Uterus (tissue), 2 donors: ENCODE measurements around the gene KRT5.

Source experiments
- POLR2A ChIP-seq, 2 donors: fragments of 450-650 bp; IDR thresholded peaks; one replicate each; pipeline ENCODE4 v1.6.1; 2016; ENCODE audit warnings: antibody characterized with exemption in 2 of 2, mild to moderate bottlenecking in 1 of 2, moderate library complexity in 1 of 2
- TF ChIP-seq, protein P1 (sequence below), 4 experiments: fragments of 200-600 bp in 2 of 4; fragments of 450-650 bp in 2 of 4; sonication (generic) in 2 of 4; IDR thresholded peaks; one replicate each; pipeline ENCODE4 v1.5.1; 2016 to 2019; ENCODE audit warnings: antibody characterized with exemption in 4 of 4, mild to moderate bottlenecking in 2 of 4, moderate library complexity in 1 of 4

- TF ChIP-seq, protein P1, sequence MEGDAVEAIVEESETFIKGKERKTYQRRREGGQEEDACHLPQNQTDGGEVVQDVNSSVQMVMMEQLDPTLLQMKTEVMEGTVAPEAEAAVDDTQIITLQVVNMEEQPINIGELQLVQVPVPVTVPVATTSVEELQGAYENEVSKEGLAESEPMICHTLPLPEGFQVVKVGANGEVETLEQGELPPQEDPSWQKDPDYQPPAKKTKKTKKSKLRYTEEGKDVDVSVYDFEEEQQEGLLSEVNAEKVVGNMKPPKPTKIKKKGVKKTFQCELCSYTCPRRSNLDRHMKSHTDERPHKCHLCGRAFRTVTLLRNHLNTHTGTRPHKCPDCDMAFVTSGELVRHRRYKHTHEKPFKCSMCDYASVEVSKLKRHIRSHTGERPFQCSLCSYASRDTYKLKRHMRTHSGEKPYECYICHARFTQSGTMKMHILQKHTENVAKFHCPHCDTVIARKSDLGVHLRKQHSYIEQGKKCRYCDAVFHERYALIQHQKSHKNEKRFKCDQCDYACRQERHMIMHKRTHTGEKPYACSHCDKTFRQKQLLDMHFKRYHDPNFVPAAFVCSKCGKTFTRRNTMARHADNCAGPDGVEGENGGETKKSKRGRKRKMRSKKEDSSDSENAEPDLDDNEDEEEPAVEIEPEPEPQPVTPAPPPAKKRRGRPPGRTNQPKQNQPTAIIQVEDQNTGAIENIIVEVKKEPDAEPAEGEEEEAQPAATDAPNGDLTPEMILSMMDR (IDR thresholded peaks at IDR 0.05), result no peak
- no peak for TF ChIP-seq POLR2A (IDR thresholded peaks at IDR 0.05)
Observed at GRCh38 chr12:52539083-52539820, 19.1 kb upstream of the KRT5 start.
